ENCODE measurements around the gene B3GAT3.

The B3GAT3 gene

GRCh38 chr11:62614275-62614674, 7.5 kb downstream of the B3GAT3 start:
- TF ChIP-seq, protein P1, sequence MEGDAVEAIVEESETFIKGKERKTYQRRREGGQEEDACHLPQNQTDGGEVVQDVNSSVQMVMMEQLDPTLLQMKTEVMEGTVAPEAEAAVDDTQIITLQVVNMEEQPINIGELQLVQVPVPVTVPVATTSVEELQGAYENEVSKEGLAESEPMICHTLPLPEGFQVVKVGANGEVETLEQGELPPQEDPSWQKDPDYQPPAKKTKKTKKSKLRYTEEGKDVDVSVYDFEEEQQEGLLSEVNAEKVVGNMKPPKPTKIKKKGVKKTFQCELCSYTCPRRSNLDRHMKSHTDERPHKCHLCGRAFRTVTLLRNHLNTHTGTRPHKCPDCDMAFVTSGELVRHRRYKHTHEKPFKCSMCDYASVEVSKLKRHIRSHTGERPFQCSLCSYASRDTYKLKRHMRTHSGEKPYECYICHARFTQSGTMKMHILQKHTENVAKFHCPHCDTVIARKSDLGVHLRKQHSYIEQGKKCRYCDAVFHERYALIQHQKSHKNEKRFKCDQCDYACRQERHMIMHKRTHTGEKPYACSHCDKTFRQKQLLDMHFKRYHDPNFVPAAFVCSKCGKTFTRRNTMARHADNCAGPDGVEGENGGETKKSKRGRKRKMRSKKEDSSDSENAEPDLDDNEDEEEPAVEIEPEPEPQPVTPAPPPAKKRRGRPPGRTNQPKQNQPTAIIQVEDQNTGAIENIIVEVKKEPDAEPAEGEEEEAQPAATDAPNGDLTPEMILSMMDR (IDR thresholded peaks at IDR 0.05; ENCODE audit: low read length, missing control alignments): no peak
- H3K4me3 ChIP-seq (replicated peaks; ENCODE audit: low read depth, low read length): no peak overlapping the region
- DNase-seq (ENCODE audit: low read depth): no peak

- DNase-seq (ENCODE audit: low read depth): no peak
- TF ChIP-seq, protein P1 (IDR thresholded peaks at IDR 0.05; ENCODE audit: low read length, missing control alignments): no peak
- H3K4me3 ChIP-seq (replicated peaks; ENCODE audit: low read depth, low read length): no peak overlapping the region
These were observed 8.5 kb downstream of the B3GAT3 start for GRCh38 chr11:62613291-62613778.

DNA sequence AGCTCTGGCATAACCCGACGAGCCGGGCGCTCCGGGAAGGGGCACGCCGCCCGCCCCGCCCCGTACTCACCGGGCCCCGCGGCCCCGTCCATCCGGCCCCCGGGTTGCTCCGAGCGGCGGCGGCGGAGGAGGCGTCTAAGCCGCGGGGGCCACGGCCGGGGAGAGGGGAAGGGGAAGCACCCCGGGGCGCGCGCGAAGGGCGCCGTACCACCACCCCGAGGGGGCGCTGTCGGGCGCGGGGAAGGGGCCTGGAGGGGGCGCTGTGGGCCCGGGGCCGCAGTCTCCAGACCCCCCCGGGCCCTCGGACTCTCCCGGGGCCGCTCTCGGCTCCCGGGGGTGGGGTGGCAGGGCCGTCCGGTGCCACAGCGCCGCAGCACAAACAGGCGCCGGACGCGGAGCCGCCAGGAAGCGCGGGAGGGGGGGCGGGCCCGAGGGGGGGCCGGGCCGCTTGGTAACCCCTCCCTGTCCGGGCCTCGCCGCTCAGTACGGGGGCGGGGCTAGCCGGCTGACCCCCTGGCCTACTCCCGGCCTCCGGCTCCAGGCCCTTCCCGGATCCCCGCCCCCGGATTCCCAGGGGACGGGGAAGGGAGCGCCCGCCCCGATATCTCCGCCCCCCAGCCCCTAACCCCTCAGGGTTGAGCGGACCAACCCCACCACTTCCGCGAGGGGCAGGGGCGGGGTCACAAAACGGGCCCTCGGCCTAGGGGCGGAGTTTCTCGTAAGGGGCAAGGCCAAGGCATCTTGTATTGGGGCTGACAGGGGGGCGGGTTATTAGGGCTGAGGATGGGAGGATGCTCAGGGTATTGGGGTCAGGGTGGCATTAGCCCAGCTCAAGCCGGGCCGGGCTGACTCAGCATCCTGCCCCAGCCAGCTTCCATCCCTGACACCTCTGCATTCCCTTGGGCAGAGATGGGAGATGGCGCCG, 9.2 kb downstream of the B3GAT3 start, which contains the start of the genes EML3 and ROM1:
Gene EML3, minus strand, starts transcription at position 410 of the 925 bp plus-strand sequence. Its CDS starts 318 bp downstream, at position 92.
Gene ROM1, plus strand, starts transcription at position 892 of the 925 bp plus-strand sequence. Its CDS starts 25 bp downstream, at position 917.
- peak within 1 kb of the TSS; percentile 88 for H3K4me3 ChIP-seq (replicated peaks; ENCODE audit: low read depth, low read length)

GRCh38 chr11:62611705-62612365, 10.0 kb downstream of the B3GAT3 start:
- TF ChIP-seq, protein P1 (IDR thresholded peaks at IDR 0.05; ENCODE audit: low read length, missing control alignments): peak; percentile 2
- peak overlapping the region; percentile 88 for H3K4me3 ChIP-seq (replicated peaks; ENCODE audit: low read depth, low read length)
- DNase-seq (ENCODE audit: low read depth): peak; percentile 83

More for the DNA sequence above, 9.2 kb downstream of the B3GAT3 start, which contains the start of the genes EML3 and ROM1:
- DNase-seq (ENCODE audit: low read depth): peak; percentile 88
- TF ChIP-seq, protein P1 (IDR thresholded peaks at IDR 0.05; ENCODE audit: low read length, missing control alignments): peak; percentile 39

- no peak for DNase-seq (ENCODE audit: low read depth)
- TF ChIP-seq, protein P1 (IDR thresholded peaks at IDR 0.05; ENCODE audit: low read length, missing control alignments): no peak
- H3K4me3 ChIP-seq (replicated peaks; ENCODE audit: low read depth, low read length): peak overlapping the region; percentile 88
These were observed 10.7 kb downstream of the B3GAT3 start for GRCh38 chr11:62610814-62611704.

DNA sequence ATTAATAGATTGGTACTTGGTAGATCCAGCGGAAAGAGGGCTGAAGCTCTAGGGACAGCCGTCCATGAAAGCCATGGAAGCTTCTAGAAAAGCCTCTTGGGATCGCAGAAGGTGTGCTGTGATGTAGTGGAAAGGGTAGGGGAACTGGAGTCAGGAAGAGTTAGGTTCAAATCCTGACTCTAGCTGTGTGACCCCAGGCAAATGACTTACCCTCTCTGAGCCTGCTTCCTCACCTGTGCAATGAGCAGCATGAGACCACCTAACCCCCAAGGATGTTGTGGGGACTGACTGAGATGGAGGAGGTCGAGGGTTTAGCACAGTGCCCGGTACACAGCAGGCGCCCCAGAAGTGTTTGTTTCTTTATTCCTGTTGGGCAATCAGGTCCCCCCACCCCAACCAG, 11.4 kb downstream of the B3GAT3 start:
- no peak for DNase-seq (ENCODE audit: low read depth)
- H3K4me3 ChIP-seq (replicated peaks; ENCODE audit: low read depth, low read length): no peak overlapping the region
- TF ChIP-seq, protein P1 (IDR thresholded peaks at IDR 0.05; ENCODE audit: low read length, missing control alignments): no peak
